ENCODE measurements around the gene LIPC.

LIPC gene

DNA sequence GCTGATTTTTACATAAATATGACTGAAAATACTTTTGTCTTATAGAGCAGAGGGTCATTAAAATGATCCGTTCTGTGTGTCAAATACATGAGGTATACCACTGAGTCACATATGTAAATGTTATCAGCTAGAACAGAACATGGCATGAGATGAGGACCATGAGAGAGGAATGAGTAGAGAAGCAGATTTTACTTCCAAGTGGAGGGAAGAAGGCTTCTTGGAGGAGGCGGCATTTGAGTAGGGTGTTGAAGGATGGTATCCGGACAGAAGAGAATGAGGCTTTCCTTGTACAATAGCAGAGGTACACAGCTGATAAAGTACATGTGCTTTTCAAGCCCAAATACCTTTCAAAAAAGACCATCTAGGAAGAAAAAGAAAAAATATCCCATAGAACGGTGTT is 4.8 kb downstream of the LIPC start:
- DNase-seq (ENCODE audit: low spot score): no peak

DNA sequence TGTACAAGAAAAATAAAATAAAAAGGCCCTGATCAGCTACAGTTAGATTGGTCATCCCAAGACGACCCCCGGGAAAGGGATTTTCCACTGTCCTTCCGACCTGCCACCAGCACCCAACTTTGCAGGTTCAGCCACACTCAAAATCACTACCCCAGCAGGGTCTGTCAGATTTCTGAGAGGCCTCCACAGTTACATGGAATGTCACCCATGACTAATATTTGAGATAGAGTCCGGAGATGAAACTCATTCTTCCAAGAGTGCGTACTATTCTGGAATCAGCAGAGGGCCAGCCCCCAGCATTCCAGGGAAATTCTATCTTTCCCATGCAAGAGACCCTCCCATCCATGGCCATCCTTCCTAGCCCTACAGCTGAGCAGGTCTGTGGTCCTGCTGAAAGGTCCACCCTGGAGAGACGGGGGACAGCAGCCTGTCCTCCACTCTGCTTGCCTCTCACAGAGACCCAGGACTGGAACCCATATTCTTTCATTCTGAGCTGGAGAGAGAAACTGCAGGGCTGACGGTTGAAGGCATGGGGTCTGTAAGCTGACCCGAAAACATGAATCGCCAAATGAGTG is 5.8 kb downstream of the LIPC start:
- no peak for DNase-seq (ENCODE audit: low spot score)

DNA sequence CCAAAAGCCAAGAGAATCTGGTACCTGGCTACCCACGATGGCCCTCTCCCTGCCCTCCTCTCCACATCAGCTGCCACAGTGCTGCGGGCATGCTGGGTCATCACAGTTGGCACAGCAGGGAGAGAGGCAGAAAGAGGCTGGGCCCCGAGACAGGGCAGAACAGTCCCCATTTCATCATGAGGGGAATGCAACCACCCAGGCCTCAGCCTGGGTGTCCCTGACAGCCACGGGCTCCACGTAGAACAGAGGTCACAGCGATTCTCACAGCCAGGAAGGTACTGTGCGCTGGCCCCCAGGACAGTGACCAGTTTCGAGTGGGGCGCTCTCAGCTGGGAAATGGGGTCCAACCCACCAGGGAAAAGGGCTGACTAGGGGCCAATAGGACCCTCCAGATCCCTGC is 6.3 kb downstream of the LIPC start:
- DNase-seq (ENCODE audit: low spot score): no peak

DNA sequence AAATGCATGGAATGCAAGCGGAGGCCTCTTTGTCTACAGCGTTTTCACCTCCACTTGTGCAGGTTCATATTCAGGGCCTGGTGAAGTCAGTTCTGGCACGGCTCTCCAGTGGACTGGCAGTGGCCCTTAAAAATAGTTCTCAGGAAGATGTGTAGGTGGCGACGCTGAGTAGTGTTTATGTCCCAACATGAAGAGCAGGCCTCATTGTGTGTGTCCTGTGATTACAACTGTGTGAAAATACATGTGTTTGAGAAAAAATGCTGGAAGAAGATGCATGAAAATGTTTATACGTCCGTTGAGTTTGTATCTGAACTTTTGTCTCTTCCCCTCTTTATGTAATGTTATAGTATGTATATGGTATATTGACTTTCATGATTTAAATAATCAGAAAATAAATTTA is 7.2 kb downstream of the LIPC start:
- DNase-seq (ENCODE audit: low spot score): peak; percentile 50

DNA sequence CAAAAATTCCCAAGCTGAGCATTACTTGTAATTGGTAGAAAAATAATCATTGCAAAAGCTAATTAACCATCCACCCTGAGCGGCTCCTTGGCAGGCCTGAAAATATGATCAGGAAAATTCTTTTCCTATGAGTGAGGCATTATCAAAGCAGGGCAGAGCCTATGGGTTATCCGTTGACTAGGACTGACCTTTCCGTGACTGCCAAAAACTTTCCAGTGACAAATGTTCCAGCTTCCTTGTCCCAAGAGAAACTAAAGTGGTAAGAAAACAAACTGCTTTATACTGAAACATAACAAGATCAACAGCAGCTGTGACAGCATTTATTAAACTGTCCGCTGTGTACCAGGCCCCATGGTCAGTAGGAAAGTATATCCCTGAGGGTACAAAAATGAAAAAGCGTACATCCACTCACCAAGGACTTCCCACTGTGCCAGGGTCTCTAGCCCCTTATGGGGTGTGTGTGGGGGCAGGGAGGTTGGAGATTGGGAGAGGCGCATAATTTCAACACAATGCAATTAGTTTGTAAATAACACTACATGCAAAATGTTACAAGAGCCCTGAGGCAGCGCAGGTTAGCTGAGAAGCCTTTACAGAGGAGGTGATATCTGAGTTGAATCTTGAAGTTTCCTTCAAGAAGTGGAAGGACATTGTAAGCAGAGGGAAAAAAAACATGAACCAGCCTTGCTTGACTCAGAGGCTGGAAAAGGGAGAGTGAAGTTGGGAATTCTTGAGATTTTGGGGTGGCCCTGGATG is 8.5 kb downstream of the LIPC start:
- no peak for DNase-seq (ENCODE audit: low spot score)

DNA sequence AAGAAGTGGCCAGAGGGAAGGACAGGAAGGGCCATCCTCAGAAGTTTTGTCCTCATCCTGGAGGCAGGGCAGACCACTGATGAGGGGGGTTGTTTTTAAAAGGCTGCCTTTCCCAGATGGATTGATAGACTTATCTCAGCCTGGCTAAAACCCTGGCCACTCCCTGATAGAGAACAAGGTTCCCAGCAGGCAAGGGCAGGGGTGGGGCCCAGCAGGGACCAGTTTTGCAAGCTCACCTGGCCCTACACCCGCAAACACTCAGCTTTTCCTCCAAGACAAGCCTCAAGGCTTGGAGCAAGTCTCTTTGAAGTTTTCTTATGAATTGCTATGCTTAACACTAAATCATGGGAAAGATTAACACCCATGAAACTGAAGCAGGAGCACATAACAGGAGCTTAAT is 9.1 kb downstream of the LIPC start:
- DNase-seq (ENCODE audit: low spot score): no peak

DNA sequence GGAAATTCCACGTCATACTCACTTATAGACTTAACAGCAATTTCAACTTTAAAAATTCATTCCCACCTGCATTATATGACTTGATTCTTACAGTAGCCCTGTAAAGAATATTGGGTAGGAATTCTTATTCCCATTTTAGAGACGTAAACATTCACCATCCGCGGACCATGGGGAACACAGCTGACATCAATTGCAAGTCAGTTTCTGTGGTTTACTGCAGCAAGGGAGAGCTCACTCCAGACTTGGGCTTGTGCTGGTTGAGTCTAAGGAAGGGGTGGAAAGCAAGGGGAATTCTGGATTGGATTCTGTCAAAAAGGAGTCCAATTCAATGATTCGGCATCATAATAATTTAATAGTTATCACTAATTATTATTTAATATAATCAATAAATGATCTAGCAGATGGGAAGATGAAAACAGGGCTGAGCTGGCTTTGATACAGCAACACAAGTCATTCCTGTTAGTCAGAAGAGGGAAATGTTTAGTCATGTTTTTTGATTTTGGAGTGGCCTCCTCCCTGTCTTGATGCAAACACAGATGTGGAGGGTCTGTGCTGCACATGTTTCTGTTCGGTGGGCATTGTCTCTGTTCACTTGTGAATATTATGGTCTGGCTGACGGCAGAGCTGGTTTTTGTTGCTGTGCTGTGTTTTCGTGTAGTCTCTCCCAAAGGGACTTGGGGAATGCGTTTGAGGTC is 9.7 kb downstream of the LIPC start:
- no peak for DNase-seq (ENCODE audit: low spot score)

DNA sequence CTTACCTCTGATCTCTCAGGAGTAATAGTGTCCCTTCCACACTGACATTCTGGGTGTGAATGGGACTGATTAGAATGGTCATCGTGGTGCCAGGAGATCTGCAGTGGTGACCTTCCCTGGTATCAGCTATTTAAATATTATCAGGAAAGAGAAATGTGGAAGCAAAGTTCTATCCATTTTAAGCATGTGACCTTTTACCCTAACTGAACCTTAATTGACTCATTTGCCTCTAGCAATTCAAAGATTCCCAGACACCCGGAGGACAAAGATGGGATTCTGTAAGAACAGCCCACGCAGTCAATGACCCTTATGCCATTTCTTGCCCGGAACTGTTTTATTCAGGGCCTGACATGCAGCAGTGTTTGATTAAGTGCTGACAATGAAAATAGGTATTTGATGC is 10.3 kb downstream of the LIPC start:
- DNase-seq (ENCODE audit: low spot score): no peak

DNA sequence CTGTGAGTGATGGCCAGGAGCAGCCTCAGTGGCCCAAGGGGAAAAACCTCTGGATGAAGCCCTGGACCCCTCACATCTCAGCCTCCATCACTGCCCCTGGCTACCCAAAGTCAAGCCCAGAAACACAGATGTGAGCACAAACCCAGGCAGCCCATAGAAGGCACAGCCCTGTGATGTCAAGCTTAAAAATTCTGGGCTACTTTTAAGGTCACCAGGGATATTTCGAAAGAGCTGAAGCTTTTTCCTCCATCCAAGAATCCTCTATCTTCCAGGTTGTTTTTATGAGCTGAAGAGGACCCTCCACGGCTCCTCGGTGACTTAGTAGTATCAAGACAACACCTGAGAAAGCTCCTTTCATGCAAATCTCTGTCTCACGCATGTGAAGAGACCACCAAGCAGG is 11.5 kb downstream of the LIPC start:
- DNase-seq (ENCODE audit: low spot score): no peak

DNA sequence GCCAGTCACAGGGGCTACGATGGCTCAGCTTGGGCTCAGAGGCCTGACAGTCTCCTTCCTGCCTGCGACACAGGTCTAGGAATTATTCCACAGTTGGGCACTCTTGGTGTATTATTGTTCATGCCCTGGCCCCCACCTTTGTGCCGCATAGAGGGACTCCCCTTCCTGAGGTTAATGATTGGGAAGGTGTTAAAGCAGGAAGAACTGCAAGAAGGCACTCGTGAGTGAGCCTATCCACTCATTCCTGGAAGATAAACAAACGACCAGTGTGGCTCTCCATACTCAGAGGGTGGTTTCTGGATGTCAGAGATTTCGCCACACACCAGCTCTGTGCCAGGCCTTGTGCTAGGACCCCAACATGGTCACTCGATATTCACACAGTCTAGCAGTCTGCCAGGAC is 12.3 kb downstream of the LIPC start:
- DNase-seq (ENCODE audit: low spot score): no peak

DNA sequence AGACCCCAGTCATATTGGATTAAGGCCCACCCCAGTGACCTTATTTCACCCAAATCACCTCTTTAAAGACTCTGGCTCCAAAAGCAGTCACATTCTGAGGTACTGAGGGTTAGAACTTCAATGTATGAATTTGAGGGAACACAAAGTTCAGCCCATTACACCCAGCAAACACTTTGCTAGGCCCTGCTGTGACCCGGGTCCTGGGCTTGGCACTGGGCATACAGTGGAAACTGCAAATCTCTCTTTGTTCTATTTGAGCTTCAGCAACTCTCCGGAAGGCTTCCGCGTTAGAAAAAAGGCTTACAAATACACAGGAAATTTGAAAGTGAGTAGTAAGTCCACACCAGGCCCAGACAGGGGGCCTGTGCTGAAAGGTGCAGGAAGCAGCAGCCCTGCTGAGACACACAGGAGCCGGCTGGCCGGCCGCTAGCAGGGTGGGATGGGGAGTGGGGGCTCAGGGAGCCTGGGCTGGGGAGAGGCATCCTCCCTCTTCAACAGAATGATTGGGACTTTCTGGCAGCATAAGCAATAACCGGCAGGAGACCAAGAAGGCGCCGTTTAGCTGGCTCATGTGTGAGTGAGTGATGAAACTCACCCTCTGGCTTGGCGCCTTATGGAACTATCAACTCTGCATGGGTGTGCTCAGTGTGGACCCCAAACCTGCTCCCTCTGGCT is 13.0 kb downstream of the LIPC start:
- no peak for DNase-seq (ENCODE audit: low spot score)

DNA sequence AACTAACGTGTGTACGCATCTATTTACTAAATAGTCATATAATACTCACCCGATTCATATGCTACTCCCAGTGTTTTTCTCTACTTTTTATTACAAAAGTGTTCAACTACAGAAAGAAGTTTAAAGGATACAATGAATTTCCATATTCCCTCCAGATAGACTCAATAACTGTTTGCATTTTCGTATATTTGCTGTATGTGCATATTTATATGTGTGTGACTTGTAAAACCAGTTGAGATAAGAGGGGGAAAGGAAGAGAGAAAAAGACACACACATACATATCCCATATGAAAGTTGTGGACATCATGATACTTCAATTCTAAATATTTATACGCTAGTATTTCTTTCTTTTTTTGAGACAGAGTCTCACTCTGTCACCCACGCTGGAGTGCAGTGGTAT is 14.1 kb downstream of the LIPC start:
- no peak for DNase-seq (ENCODE audit: low spot score)

DNA sequence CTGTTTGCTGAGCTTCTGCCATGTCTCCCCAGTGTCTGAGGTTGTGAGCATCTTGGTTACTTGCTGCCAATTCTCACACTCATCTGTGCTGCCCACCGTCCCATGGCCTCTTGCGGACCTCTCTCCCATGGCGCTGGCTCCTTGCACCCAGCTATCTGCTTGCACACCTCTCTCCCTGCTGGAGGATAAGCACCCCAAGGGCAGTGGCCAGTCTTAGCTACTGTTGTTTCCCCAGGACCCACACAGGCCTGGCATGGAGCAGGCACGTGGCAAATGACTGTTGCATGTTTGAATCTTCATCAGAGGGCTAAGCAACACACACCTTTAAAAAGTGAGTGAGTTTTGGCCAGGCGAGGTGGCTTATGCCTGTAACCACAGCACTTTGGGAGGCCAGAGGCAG is 14.7 kb downstream of the LIPC start:
- no peak for DNase-seq (ENCODE audit: low spot score)

DNA sequence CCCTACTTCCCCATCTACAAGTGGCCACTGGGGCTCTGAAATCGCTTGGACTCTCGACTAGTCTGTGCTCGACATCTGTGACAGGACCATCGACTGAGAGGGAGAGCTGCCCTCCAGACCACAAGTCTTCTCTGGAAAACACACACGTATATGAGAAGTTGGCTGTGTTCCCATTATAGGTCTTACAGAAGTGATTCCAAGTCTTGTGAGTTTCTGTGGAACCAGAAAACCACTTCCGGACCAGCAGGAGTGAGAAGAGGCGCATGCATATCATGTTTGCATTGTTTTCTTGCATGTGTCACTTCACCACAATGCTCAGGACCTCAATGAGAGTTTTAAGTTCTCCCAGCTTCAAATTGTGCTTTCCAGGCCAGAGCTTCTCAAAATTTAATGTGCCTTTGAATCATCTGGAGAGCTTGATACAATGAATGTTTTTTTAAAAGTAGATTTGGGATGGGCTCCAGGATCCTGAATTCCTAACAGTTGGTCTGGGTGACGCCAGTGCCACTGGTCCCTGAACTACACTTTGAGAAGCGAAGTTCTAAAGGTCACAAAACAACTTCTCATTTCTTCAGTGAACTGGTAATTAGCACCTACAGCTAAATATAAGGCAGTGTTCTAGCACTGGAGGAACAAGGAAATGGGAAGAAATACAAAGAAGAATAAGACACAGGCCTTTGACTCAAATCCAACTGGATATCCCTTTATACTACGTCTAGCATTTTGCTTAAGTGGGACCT is 15.7 kb downstream of the LIPC start:
- no peak for DNase-seq (ENCODE audit: low spot score)

DNA sequence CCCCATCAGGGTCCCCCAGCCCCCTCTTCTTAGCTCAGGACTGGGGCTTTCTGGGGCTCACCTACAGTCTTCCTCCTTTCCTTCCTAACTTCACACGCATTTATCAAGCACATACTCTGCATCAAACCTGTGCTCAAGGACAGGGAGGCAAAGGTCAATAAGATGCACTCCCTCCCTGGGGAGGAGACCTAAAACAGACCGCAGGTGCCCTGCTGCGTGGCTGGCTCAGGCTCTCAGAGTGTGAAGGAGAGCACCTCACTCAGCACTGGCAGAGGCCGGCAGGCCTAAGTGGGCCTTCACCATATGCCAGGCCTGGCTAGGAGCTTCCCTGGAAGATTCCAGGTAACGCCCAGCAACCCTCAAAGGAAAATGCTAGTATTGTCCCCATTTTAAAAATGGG is 16.5 kb downstream of the LIPC start:
- no peak for DNase-seq (ENCODE audit: low spot score)

DNA sequence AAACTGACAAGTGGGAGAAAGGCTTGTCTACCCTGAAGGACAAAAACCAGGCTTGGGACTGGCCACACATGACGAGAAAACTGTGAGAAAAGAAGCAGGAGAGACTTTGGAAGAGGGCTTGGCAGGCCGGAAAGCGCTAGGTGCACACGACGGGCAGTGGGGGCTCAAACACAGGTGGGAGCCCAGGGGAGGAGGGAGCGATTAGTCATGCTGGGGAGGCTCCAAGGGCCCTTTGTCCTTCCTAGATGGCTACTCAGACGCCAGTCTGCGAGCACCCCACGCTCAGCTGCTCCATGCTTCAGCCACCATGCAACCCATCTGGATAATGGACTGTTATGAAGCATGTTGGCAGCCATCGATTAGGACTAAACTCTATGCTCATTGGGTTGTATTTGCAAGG is 17.1 kb downstream of the LIPC start:
- DNase-seq (ENCODE audit: low spot score): no peak

DNA sequence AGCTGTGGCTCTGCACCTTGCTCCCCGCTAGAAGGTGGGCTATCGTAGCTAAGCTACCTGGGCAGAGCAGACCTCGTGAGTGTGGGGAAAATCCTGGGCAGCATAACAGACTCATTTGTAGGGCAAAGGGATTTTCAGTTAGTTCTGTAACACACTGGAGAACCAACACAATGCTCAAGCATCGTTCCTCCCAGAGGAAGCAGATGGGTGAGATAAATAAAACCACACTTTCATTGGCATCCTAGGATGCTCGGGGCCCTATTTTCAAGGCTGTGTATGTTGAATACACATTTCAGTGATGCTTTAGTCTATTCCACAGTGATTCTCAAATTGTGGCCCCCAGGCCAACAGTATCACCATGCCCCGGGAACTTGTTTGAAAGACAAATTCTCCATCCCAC is 20.0 kb downstream of the LIPC start:
- no peak for DNase-seq (ENCODE audit: low spot score)

DNA sequence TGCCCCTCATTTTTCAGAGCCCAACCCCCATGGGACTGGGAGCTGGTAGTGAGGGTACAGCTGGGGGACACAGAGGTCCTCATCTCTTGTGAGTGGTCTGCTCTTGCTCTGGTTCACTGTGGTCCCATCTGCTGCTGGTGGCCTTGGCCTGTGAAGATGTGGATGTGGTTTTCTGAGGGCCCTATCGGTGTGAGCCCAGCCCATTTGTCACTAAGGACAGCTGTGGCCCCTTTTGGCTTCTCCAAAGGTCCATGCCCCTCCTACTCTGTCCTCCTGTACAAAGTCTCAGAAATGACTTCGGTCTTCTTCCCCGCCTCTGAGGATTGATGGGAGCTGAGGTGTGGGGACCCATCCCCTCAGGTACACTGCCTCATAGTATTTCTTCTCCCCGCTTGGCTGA is 21.0 kb downstream of the LIPC start:
- no peak for DNase-seq (ENCODE audit: low spot score)

DNA sequence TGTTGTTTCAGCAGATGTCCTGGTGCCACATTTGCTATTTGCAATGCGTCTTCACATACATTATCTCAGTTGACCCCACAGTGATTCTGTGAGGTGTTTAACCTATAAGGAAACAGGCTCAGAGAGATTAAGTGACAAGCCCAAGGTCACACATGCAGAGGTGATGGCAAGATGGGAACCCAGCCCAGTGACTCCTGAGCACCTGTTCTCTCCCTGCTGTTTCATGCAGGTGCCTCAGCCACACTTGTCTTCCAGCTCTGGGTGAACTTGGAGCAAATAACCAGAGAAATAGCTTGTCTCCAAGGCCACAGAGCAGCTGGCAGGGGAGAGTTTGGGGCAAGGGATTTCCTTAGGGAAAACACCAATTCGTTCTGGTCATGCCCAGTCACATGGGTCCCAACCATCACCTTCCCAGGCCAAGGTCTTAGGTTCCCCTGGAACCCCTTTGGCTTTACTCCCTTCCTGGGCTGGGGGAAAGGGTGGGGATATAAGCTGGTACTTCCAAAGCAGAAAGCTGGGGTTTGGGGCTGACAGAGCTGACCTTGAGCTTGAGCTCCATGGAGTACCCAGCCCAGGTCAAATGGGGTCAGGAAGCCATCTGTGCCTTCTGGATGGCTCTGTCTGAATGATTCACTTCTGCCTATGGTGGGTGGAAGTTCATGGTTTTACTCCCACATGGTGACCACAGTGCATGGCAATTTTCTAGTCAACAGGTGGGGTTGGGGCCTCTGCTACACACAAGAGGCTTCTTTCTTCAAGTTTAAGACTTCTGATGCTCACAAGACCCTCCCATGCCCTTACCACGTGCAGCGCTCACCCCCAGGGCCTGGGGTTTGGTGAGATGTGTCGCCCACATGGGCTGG is 22.4 kb downstream of the LIPC start:
- DNase-seq (ENCODE audit: low spot score): no peak

DNA sequence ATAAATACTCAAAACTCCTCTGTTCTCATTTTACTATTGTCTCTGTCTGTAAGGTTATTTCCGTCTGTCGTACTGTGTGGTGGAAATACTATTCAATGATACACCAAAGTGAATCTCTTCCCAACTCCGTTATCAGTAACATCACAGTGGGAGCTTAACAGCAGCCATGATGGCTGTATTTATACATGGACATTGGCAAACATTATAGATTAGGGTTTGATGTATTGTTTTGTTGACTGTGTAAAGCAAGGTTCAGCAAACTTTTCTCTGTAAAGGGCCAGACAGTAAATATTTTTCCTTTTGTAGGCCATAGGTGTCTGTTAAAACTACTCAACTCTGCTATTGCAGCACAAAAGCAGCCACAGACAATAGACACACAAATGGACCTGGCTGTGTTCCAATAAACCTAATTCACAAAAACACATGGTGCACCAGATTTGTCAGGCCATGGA is 23.2 kb downstream of the LIPC start:
- DNase-seq (ENCODE audit: low spot score): no peak

DNA sequence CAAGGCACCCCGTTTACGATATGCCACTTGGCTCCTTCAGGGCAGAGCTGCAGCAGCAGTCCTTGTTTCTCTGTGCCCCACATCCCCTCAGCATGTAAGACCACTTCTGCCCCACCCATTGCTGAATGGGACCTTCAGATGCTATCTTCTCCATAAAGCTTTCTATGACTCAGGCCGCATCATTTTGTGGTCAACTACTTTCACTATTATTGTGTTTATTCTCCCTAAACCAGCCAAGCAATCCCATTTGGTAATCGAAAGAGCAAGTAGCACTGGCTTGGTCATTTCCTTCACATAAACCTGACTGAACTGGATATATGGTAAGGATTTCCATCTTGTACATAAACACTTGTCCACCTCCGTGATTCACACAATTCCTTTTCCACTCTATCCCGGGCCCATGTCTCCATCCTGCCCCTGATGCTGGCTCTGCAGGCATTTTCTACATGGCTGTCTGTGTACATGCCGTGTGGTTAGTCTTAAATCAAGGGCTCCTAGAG is 25.7 kb downstream of the LIPC start:
- DNase-seq (ENCODE audit: low spot score): no peak
